ENCODE measurements around the gene LRP1B. TPM values are rescaled to one million over a fixed set of nuclear protein-coding genes. Genes with fewer than 3 reads are reported as not detected.

The LRP1B gene
- total and polyA plus RNA-seq, 8 donors = 0.03 to 1.6 (median 0.84) TPM

DNA sequence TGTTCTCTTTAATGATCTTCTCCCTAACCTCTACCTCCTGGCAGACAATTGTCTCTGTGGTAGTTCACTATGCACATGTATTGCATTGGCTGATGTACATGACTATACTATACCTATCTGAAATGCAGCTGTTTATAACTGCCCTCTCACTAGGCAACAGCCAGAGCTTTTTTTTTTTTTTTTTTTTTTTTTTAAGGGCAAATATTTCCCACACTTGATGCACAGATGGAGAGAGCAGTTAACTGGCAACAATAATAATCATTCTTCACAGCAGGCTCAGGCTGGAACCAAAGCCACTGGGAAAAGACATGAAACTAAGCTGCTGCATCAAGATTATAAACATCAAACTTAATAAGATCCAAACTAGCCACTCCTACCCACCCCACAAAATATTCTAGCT lies 707.7 kb downstream of the LRP1B start:
- Histone ChIP-seq H3K4me1 (no peaks in the 10 kb centered on the region), H3K27ac (no peak overlapping the region), H3K27me3 (no peaks in the 10 kb centered on the region), H3K9me3 (peaks cover 0 to 5% of the 10 kb centered on the region in 2 donors), H3K36me3 (no peaks in the 10 kb centered on the region), H3K4me3 (no peak overlapping the region)
- TF ChIP-seq, protein P1, sequence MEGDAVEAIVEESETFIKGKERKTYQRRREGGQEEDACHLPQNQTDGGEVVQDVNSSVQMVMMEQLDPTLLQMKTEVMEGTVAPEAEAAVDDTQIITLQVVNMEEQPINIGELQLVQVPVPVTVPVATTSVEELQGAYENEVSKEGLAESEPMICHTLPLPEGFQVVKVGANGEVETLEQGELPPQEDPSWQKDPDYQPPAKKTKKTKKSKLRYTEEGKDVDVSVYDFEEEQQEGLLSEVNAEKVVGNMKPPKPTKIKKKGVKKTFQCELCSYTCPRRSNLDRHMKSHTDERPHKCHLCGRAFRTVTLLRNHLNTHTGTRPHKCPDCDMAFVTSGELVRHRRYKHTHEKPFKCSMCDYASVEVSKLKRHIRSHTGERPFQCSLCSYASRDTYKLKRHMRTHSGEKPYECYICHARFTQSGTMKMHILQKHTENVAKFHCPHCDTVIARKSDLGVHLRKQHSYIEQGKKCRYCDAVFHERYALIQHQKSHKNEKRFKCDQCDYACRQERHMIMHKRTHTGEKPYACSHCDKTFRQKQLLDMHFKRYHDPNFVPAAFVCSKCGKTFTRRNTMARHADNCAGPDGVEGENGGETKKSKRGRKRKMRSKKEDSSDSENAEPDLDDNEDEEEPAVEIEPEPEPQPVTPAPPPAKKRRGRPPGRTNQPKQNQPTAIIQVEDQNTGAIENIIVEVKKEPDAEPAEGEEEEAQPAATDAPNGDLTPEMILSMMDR (IDR thresholded peaks at IDR 0.05) = no peak
- no peak for DNase-seq
- ATAC-seq = no peak
- intact Hi-C loops (cut with DNase I) = no loop called here

DNA sequence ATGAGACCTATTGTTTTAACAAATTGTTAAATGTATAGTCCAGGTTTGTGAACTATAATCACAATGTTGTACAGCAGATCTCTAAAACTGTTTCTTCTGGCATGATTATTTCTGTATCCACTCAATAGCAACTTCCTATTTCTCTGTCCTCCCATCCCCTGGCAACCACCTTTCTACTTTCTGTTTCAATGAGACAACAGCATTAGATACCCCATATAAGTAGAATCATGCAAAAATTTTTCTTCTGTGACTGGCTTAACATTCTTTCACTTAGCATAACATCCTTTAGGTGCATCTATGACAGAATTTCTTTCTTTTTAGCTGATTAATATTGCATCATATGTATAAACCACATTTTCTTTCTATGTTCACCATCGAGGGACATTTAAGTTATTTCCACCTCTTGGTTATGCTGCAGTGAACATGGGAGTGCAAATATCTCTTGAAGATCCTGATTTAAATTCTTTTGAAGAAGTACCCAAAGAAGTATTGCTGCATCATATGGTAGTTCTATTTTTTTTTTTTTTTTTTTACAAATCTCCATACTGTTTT lies 713.5 kb downstream of the LRP1B start:
- DNase-seq (no peak), ATAC-seq (no peak)
- TF ChIP-seq, protein P1 (IDR thresholded peaks at IDR 0.05) = no peak
- H3K4me1 ChIP-seq = no peaks in the 10 kb centered on the region
- H3K36me3 ChIP-seq = no peaks in the 10 kb centered on the region
- no peak overlapping the region for H3K4me3 ChIP-seq
- no peaks in the 10 kb centered on the region for H3K27me3 ChIP-seq
- H3K27ac ChIP-seq = no peak overlapping the region
- H3K9me3 ChIP-seq = peaks cover 0 to 11% of the 10 kb centered on the region in 2 donors
- intact Hi-C loops (cut with DNase I) = no loop called here

DNA sequence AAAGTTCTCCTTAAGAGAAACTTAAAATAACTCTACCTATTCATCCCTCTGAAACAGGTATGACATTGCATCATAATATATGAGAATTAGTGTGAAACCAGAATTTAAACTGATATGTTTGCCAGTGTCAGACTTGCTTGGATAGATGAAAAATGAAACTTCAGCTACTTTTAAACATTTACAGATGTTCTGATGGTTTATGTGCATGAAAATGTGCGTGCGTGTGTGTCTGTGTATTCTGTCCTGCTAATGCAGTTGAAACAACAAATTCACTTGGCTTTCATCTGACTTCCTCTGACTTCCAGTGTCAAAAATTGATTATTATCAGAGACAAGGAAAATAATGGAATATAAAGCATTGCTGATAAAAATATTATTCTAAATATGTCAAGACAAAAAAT lies 719.4 kb downstream of the LRP1B start:
- H3K27me3 ChIP-seq = no peaks in the 10 kb centered on the region
- DNase-seq (no peak), ATAC-seq (no peak)
- TF ChIP-seq, protein P1 (IDR thresholded peaks at IDR 0.05) = no peak
- H3K4me3 ChIP-seq = no peak overlapping the region
- peaks cover 0 to 9% of the 10 kb centered on the region in 2 donors for H3K9me3 ChIP-seq
- intact Hi-C loops (cut with DNase I) = no loop called here
- no peak overlapping the region for H3K27ac ChIP-seq
- no peaks in the 10 kb centered on the region for H3K36me3 ChIP-seq
- H3K4me1 ChIP-seq = no peaks in the 10 kb centered on the region

DNA sequence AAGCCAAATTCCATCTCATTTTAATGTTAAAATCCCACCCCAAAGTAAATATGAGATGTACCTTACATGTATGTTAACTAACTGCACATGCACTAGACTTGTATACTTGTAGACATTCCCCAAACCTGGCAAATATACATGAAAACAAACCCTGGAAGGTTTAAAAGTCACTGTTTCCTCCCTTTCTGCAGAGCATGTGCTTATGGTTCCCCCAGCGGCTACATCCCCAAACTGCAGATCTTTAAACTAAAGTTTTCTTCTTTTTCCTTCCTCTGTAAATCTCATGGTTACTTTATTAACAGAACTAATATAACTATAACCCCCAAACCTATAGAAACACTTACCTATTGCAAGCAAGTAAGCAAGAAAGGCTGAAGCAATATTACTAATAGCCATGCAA lies 731.5 kb downstream of the LRP1B start:
- Histone ChIP-seq H3K4me1 (no peaks in the 10 kb centered on the region), H3K27me3 (no peaks in the 10 kb centered on the region), H3K27ac (no peak overlapping the region), H3K36me3 (no peaks in the 10 kb centered on the region), H3K4me3 (no peak overlapping the region), H3K9me3 (no peaks in the 10 kb centered on the region)
- TF ChIP-seq, protein P1 (IDR thresholded peaks at IDR 0.05) = no peak
- ATAC-seq (no peak), DNase-seq (peak in 1 of 4 donors; percentile 2)
- intact Hi-C loops (cut with DNase I) = no loop called here

DNA sequence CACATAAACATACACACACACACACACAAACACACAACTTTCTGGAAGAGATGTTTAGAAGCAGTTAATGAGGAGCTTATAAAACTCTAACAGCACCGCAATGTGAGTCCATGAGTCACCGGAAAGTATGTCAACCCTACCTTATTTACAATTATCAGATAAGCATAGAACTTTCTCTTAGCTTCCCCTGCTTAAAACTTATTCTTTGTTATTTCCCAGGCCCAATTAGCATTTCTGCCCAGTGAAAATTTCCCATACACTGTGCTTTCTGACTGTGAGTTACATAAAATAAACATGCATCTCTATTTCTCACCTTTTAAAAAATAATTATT lies 737.6 kb downstream of the LRP1B start:
- H3K36me3 ChIP-seq = no peaks in the 10 kb centered on the region
- H3K9me3 ChIP-seq = no peaks in the 10 kb centered on the region
- ATAC-seq (no peak), DNase-seq (no peak)
- H3K27me3 ChIP-seq = no peaks in the 10 kb centered on the region
- no peak overlapping the region for H3K4me3 ChIP-seq
- intact Hi-C loops (cut with DNase I) = no loop called here
- no peaks in the 10 kb centered on the region for H3K4me1 ChIP-seq
- TF ChIP-seq, protein P1 (IDR thresholded peaks at IDR 0.05) = no peak
- no peak overlapping the region for H3K27ac ChIP-seq

All from left lung (tissue), 10 donors.